K562 (cell line): Measurements from ENCODE around the gene PLK5. TPM values are rescaled to one million over a fixed set of nuclear protein-coding genes. Genes with fewer than 3 reads are reported as not detected.
A peak's percentile ranks its signal among the peaks of the same experiment; 100 is the strongest.

Source experiments
- ARID1B ChIP-seq: fragments of 450-650 bp; IDR thresholded peaks from 2 replicates; pipeline ENCODE4 v1.6.1; 2016; ENCODE audit warnings: antibody characterized with exemption, mild to moderate bottlenecking, inconsistent platforms
- CBFB ChIP-seq: sonication (generic); formaldehyde crosslinking; IDR thresholded peaks from 2 replicates; pipeline ENCODE4 v1.4.0; 2020; ENCODE audit warnings: mild to moderate bottlenecking, missing genetic modification reagents
- CBX3 ChIP-seq, 2 experiments: IDR thresholded peaks; 1 replicate in 1 of 2; 2 replicates in 1 of 2; pipeline ENCODE4 v1.6.1; 2012; ENCODE audit warnings: inconsistent platforms in 2 of 2, low read length in 2 of 2, borderline replicate concordance in 1 of 2, control low read depth in 1 of 2
- CUX1 ChIP-seq: fragments of 200-800 bp; sonication (Bioruptor generic); IDR thresholded peaks from 2 replicates; pipeline ENCODE4 v1.6.1; 2016; ENCODE audit warnings: missing genetic modification characterization, missing compliant biosample characterization
- FOXP4 ChIP-seq: sonication (generic); formaldehyde crosslinking; IDR thresholded peaks from 2 replicates; pipeline ENCODE4 v1.8.0; 2022; ENCODE audit warnings: mild to moderate bottlenecking, missing genetic modification reagents, borderline replicate concordance
- HDGF ChIP-seq: fragments of 450-650 bp; IDR thresholded peaks from 2 replicates; pipeline ENCODE4 v1.6.1; 2016
- HNRNPL ChIP-seq: fragments of 200-400 bp; formaldehyde crosslinking; IDR thresholded peaks from 2 replicates; pipeline ENCODE4 v1.6.1; 2017; ENCODE audit warnings: low read depth, mild to moderate bottlenecking, low read length
- KDM1A ChIP-seq, 2 experiments: fragments of 450-650 bp; IDR thresholded peaks; 2 replicates each; pipeline ENCODE4 v1.6.1; 2016; ENCODE audit warnings: mild to moderate bottlenecking in 2 of 2
- LCOR ChIP-seq: sonication (generic); formaldehyde crosslinking; IDR thresholded peaks from 2 replicates; pipeline ENCODE4 v1.8.0; 2022; ENCODE audit warnings: mild to moderate bottlenecking, missing genetic modification reagents
- NCOA1 ChIP-seq: fragments of 450-650 bp; IDR thresholded peaks from 2 replicates; pipeline ENCODE4 v1.6.1; 2016; ENCODE audit warnings: low read depth
- PML ChIP-seq: IDR thresholded peaks from 2 replicates; pipeline ENCODE4 v1.6.1; 2012; ENCODE audit warnings: low read length, inconsistent platforms
- RBFOX2 ChIP-seq: fragments of 200-400 bp; formaldehyde crosslinking; IDR thresholded peaks from 2 replicates; pipeline ENCODE4 v1.6.1; 2017; ENCODE audit warnings: low read depth, mild to moderate bottlenecking, low read length, moderate library complexity
- RBM39 ChIP-seq: fragments of 200-400 bp; formaldehyde crosslinking; optimal IDR thresholded peaks from 2 replicates; pipeline ENCODE3; 2018; ENCODE audit warnings: low read depth, low read length
- RCOR1 ChIP-seq, 2 experiments: IDR thresholded peaks; 2 replicates each; pipeline ENCODE4 v1.6.1; 2012; ENCODE audit warnings: low read depth in 2 of 2, low read length in 2 of 2, borderline replicate concordance in 1 of 2, improper control_type of control experiment in 1 of 2
- ZBTB17 ChIP-seq: fragments of 450-650 bp; formaldehyde crosslinking; IDR thresholded peaks from 2 replicates; pipeline ENCODE4 v1.4.0; 2020; ENCODE audit warnings: mild to moderate bottlenecking
- ZBTB7A ChIP-seq: IDR thresholded peaks from 2 replicates; pipeline ENCODE4 v1.6.1; 2011; ENCODE audit warnings: low read depth, mild to moderate bottlenecking, low read length, moderate library complexity, borderline replicate concordance; ENCODE audit not compliant: control insufficient read depth
- ZKSCAN3 ChIP-seq: fragments of 250-450 bp; sonication (Bioruptor Pico); IDR thresholded peaks from 2 replicates; pipeline ENCODE4 v1.4.0; 2020
- ZNF395 ChIP-seq: fragments of 200-800 bp; sonication (Bioruptor generic); IDR thresholded peaks from 2 replicates; pipeline ENCODE4 v1.6.1; 2017; ENCODE audit warnings: missing genetic modification characterization, missing compliant biosample characterization
- ZNF79 ChIP-seq: fragments of 250-450 bp; sonication (Bioruptor Pico); IDR thresholded peaks from 2 replicates; pipeline ENCODE4 v1.4.0; 2020; ENCODE audit warnings: low read depth, mild to moderate bottlenecking, moderate library complexity
- ZSCAN32 ChIP-seq: fragments of 450-650 bp; formaldehyde crosslinking; IDR thresholded peaks from 2 replicates; pipeline ENCODE4 v1.4.0; 2020; ENCODE audit warnings: mild to moderate bottlenecking, moderate library complexity
- polyA plus RNA-seq, 8 experiments: library from polyadenylated mRNA; depleted of rRNA in 4 of 8; stranded (reverse) in 5 of 8; unstranded in 3 of 8; fragments of >200 nt; fragmentation: Nextera tagmentation in 2 of 8; fragmentation: Illumina TruSeq in 1 of 8; extraction: Ambion mirVana in 2 of 8; extraction: Trizol in 1 of 8; gene quantifications; 2 replicates each; pipeline versions ENCODE4 v1.2.1 to v1.2.3, GENCODE V29; 2011 to 2014; ENCODE audit warnings: inconsistent platforms in 1 of 8, missing spikeins in 1 of 8
- total RNA-seq, 7 experiments: library from RNA; depleted of rRNA in 6 of 7; stranded (reverse); fragments of >200 nt in 6 of 7; fragmentation: Illumina TruSeq in 2 of 7; extraction: Trizol in 2 of 7; gene quantifications; 2 replicates each; pipeline versions ENCODE4 v1.2.1 to v1.2.3, GENCODE V29; 2011 to 2021; ENCODE audit warnings: low replicate concordance in 1 of 7

PLK5 gene
- total and polyA plus RNA-seq, 9 of the 15 experiments (the other 6 are each of a cell fraction or from before 2014, with no cell fraction given) = 0.04 to 0.23 (median 0.11) TPM; not detected in 5

GRCh38 chr19:1512671-1513498 is 11.0 kb upstream of the PLK5 start, which contains the start of gene ADAMTSL5 (continued):
- TF ChIP-seq ZNF395 (CRISPR knock-in tag) (no peak), ZKSCAN3 (CRISPR knock-in tag) (no peak), HDGF (peak; percentile 85), CUX1 (no peak), RCOR1 (IDR thresholded peaks at IDR 0.05; ENCODE audit: borderline replicate concordance in 1 of 2, low read depth in 2 of 2, low read length in 2 of 2) (peak; percentile 60 to 88; a peak in 3 of 4 replicates), NCOA1 (0 out of 2 replicates have a peak, but pooled peaks have one; percentile 19), FOXP4 (CRISPR knock-in tag) (peak; percentile 38; the same call in 1 of the 2 replicates), HNRNPL (peak; percentile 81; the same call in 1 of the 2 replicates), RBFOX2 (peak; percentile 70), CBFB (CRISPR knock-in tag) (no peak), ARID1B (peak; percentile 42), RBM39 (no peak), ZBTB7A (peak; percentile 89), LCOR (CRISPR knock-in tag) (no peak), PML (peak; percentile 36; the same call in 1 of the 2 replicates), KDM1A (IDR thresholded peaks at IDR 0.05) (peak; percentile 90 to 94), ZNF79 (no peak), ZBTB17 (CRISPR knock-in tag) (no peak), CBX3 (IDR thresholded peaks at IDR 0.05; ENCODE audit: borderline replicate concordance in 1 of 2, low read length in 2 of 2) (0 out of 3 replicates have a peak, but pooled peaks of 1 of the 2 experiments have one; percentile 59), ZSCAN32 (0 out of 2 replicates have a peak, but pooled peaks have one; percentile 16)
